Activated CD8-positive, alpha-beta memory T cell treated with anti-CD3 and anti-CD28 coated beads, Interleukin-2, amount 50 U/mL, for 24 hours (primary cell): ENCODE results near the gene PARL.
"Not testable (repeated sequence)": the region's sequence is repeated elsewhere in the genome, so short reads cannot be mapped to it uniquely, and the experiment has no call there.

Experiments
- DNase-seq: peaks from one replicate; pipeline ENCODE4 v3.0.0-alpha.2; 2020; ENCODE audit errors: extremely low read depth

Gene PARL

DNA sequence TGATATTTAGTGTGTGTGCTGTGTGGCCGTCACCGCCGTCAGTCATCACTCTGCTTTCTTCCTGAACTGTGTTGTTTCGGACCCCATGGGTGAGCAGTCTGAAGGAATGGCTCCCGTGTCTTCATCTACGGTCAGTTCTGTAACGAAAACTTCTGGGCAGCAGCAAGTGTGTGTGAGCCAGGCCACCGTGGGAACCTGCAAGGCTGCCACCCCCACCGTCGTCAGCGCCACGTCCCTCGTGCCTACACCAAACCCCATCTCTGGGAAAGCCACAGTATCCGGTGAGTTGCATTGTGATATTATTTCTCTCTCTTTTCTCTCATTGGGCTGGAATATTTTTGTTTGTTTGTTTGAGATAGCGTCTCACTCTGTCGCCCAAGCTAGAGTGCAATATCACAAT is 94.0 kb downstream of the PARL start:
- DNase-seq: no peak

DNA sequence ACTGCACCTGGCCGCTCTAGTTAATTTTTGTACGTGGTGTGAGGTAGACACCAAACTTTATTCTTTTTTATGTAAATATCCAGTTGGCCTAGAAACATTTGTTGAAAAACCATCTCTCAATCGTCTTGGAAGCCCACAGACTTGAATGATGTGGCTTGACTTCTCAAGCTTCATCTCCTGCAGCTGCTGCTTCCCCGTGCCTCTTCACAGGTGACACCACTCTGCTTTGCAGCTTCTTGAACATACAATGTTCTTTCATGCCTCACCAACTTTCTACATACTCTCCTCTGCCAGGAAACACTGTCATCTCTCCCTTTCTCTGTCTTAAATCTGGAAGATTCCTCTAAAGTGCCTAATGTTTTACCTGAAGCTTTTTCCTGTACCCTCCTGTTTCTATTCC is 94.9 kb downstream of the PARL start:
- DNase-seq: no peak

DNA sequence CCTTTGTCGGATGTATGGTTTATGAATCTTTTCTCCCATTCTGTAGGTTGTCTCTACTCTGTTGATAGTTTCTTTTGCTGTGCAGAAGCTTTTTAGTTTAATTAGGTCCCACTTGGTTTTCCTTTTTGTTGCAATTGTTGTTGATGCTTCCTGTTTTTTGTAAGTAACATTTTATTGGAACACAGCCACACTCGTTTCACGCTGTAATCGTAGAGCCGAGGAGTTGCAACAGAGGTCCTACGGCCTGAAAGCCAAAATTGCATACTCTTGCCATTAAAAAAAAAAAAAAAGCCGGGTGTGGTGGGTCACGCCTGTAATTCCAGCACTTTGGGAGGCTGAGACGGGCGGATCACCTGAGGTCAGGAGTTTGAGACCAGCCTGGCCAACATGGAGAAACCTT is 100.2 kb downstream of the PARL start:
- DNase-seq: not testable (repeated sequence)

DNA sequence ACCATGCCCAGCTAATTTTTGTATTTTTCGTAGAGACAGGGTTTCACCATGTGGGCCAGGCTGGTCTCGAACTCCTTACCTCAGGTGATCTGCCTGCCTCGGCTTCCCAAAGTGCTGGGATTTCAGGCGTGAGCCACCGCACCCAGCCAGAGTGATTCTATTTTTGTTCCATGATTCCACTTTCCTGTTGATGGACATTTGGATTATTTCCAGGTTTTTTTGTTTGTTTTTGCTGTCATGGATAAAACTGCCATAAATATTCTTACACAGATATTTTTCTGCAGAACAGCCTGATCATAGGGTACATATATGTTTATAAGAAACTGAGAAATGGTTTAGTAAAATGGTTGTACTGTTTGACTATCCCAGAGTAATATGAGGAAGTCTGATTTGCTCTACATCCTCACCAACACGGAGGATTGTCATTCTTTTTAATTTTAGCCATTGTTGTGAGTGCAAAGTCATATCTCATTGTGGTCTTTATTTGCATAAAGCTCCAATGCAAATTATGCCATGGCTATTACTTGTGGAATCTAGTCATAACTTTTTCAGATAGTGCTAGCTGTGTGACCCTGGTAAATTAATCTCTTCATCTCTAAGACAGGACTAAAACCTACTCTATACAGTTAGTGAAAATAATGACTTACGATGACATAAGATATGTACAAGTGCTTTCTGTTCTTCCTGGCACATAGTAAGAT is 102.0 kb downstream of the PARL start:
- no peak for DNase-seq

DNA sequence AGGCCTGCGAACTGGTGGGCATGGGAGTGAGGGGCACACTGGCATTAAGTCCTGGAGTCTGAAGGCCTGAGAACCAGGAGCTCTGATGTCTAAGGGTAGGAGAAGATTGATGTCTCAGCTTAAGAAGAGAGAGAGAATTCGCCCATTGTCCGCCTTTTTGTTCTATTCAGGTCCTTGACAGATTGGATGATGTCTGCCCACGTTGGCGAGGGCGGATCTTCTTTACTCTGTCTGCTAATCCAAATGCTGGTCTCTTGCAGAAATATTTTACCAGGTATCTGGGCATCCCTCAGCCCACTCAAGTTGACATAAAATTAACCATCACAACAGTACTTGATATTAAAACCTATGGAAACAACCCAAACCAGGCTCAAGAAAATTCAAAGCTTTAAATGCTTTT is 103.4 kb downstream of the PARL start:
- DNase-seq: no peak

DNA sequence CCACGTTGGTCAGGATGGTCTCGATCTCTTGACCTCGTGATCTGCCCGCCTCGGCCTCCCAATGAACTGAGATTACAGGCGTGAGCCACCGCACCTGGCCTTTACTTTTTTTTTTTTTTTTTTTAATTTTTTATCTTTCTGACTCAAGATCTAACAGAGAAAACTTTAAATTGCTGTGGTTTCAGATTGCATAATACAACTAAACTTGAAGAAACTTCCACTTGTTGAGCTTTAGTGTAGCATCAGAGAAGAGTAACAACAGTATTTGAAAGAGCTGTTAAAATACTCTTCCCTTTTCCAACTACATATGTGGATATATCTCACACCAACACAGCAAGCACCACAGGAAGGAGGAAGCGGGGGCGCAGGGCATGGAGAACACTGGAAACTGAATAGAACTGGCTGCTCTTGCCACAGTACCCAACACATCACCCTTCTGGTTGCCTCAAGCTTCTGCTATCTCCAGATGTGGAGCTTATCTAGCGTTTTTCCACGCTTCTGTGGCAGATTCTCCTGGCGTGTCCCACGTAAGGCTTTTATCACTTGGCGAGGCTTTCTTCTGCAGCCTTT is 104.7 kb downstream of the PARL start:
- no peak for DNase-seq
